Measurements from ENCODE around the gene NOTCH3. TPM values are rescaled to one million over a fixed set of nuclear protein-coding genes. Genes with fewer than 3 reads are reported as not detected.

Gene NOTCH3
- total RNA-seq, 1 experiment from 2014 or later, result 21.5 TPM

DNA sequence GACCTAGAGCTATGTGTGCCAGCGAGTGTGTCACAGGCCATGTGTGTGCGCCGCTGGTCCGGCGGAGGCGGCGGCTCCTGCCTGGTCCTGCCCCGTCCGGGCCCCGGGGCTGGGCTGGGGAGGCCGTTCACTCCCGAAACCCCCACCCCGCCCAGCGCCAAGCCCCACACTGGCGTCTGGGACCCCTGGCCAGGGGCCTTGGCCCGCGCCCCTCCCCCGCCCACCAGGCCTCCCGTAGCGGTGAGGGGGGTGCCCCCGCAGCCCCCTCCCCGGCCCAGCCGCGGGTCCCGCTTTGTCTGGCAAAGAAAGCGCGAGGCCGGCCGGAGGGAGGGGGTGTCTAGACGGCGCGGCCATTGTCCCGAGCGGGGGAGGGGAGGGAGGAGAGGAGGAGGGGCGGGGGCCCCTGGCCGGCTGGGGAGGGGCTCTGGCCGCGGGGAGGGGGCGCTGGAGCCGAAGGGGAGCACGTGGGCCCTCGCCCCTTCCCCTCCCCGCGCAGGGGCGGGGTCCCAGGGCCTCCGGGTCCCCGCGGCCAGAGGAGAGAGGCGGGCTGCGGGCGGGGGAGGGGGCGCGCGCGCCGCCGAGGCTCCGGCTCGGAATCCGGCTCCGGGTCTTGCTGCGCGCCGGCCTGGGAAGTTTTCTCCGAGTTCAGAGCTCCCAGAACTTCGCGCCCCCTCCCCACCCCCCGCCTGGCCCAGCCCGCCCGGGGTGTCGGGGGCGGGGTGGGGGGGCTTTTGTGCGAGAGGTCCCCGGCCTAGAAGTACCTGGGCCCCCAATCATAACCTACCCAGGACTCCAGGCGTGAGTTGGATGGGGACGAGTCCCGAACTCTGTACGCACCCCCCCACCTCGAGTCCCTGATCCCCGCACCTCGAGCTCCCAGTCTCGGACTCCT lies 888 bp downstream of the NOTCH3 start:
- ChIA-PET POLR2A (ENCODE audit: unreplicated experiment) (interaction anchor here (0.6 kb wide), 1 partner anchor 137 kb away, joined by 6 read pairs; no protein-coding TSS in a partner anchor), CTCF (no interaction called here)
- H3K9ac ChIP-seq (ENCODE audit: low read length), result peak overlapping the region; percentile 95
- no peaks in the 10 kb centered on the region for H3K27me3 ChIP-seq (ENCODE audit: low read length)
- peak overlapping the region; percentile 99 for H3K4me3 ChIP-seq (ENCODE audit: low read length)
- no peaks in the 10 kb centered on the region for H3K9me3 ChIP-seq (ENCODE audit: low read length)
- peaks cover 11% of the 10 kb centered on the region for H3K79me2 ChIP-seq (ENCODE audit: low read length)
- H3K27ac ChIP-seq (ENCODE audit: low read length), result peak overlapping the region; percentile 73
- intact Hi-C loops (cut with micrococcal nuclease), result no loop called here
- peaks cover 22% of the 10 kb centered on the region for H3K4me1 ChIP-seq (ENCODE audit: insufficient read depth, low read length)
- ATAC-seq (no peak), DNase-seq (peak; percentile 43)
- no TSS peak for BruUV-seq (replicated peaks)
- peak overlapping the region; percentile 57; the same call in 1 of the 2 replicates for H2AFZ ChIP-seq (ENCODE audit: low read length)
- H3K4me2 ChIP-seq (ENCODE audit: low read length), result peak overlapping the region; percentile 100
- no peaks in the 10 kb centered on the region for H4K20me1 ChIP-seq (ENCODE audit: low read length)
- TF ChIP-seq, protein P1, sequence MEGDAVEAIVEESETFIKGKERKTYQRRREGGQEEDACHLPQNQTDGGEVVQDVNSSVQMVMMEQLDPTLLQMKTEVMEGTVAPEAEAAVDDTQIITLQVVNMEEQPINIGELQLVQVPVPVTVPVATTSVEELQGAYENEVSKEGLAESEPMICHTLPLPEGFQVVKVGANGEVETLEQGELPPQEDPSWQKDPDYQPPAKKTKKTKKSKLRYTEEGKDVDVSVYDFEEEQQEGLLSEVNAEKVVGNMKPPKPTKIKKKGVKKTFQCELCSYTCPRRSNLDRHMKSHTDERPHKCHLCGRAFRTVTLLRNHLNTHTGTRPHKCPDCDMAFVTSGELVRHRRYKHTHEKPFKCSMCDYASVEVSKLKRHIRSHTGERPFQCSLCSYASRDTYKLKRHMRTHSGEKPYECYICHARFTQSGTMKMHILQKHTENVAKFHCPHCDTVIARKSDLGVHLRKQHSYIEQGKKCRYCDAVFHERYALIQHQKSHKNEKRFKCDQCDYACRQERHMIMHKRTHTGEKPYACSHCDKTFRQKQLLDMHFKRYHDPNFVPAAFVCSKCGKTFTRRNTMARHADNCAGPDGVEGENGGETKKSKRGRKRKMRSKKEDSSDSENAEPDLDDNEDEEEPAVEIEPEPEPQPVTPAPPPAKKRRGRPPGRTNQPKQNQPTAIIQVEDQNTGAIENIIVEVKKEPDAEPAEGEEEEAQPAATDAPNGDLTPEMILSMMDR (conservative IDR thresholded peaks at IDR 0.05; ENCODE audit: low read depth, low read length), result no peak
- TF ChIP-seq EZH2phosphoT487 (IDR thresholded peaks at IDR 0.05; ENCODE audit: borderline replicate concordance, low read length), result no peak
- TF ChIP-seq EZH2 (IDR thresholded peaks at IDR 0.05; ENCODE audit: low read length, unreplicated experiment), result no peak
- no peaks in the 10 kb centered on the region for H3K9me2 ChIP-seq (replicated peaks; ENCODE audit: low read length)
- no peaks in the 10 kb centered on the region for H3K36me3 ChIP-seq (ENCODE audit: low read depth, low read length)
- H3F3A ChIP-seq (ENCODE audit: low read length, unreplicated experiment), result no peaks in the 10 kb centered on the region

DNA sequence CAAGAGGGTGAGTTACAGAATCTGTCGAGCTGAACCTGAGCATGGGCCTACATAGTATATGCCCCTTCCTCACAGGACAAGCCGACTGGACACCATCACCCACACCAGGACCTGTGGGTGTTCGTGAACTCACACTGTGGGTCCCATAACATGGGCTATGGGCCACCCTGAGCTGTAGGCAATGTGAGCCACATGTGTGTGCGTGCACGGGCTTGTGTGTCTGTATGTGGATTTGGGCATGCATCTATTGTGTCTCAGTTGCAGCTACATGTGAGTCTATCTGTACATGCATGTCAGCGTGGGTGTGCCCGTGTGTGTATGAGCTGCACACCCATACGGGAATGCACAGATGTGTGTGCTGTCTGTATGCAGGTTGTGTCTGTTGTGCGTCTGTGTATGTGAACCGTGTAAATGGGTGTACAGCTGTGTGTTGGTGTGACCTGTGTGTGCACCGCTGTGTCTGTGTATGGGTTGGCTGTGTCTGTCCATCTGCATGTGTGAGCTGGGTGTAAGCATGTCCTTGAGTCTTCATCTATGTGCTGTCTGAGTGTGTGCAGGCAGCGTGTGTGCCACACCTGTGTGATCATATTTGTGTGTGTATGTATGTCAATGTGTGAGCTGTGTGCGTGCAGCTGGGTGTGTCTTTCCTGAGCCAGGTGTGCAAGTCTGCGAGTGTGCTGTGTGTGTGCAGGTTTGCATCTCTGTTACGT lies 1.7 kb downstream of the NOTCH3 start:
- H3K4me2 ChIP-seq (ENCODE audit: low read length), result peak overlapping the region; percentile 100
- H3K9ac ChIP-seq (ENCODE audit: low read length), result peak overlapping the region; percentile 95
- CTCF ChIA-PET, result no interaction called here

More for the DNA sequence above, 1.7 kb downstream of the NOTCH3 start:
- H3F3A ChIP-seq (ENCODE audit: low read length, unreplicated experiment), result no peaks in the 10 kb centered on the region
- no peaks in the 10 kb centered on the region for H3K27me3 ChIP-seq (ENCODE audit: low read length)
- intact Hi-C loops (cut with micrococcal nuclease), result no loop called here
- H3K4me3 ChIP-seq (ENCODE audit: low read length), result peak overlapping the region; percentile 99
- BruUV-seq (replicated peaks), result TSS peak; percentile 43
- no peaks in the 10 kb centered on the region for H3K9me2 ChIP-seq (replicated peaks; ENCODE audit: low read length)
- H3K36me3 ChIP-seq (ENCODE audit: low read depth, low read length), result no peaks in the 10 kb centered on the region
- POLR2A ChIA-PET (ENCODE audit: unreplicated experiment), result interaction anchor here (0.6 kb wide), 1 partner anchor 137 kb away, joined by 6 read pairs; no protein-coding TSS in a partner anchor
- TF ChIP-seq EZH2phosphoT487 (IDR thresholded peaks at IDR 0.05; ENCODE audit: borderline replicate concordance, low read length), result no peak
- TF ChIP-seq, protein P1 (conservative IDR thresholded peaks at IDR 0.05; ENCODE audit: low read depth, low read length), result no peak
- no peak for TF ChIP-seq EZH2 (IDR thresholded peaks at IDR 0.05; ENCODE audit: low read length, unreplicated experiment)
- ATAC-seq (no peak), DNase-seq (no peak)
- peaks cover 25% of the 10 kb centered on the region for H3K4me1 ChIP-seq (ENCODE audit: insufficient read depth, low read length)
- H3K27ac ChIP-seq (ENCODE audit: low read length), result peak overlapping the region; percentile 73
- no peaks in the 10 kb centered on the region for H4K20me1 ChIP-seq (ENCODE audit: low read length)
- H3K9me3 ChIP-seq (ENCODE audit: low read length), result no peaks in the 10 kb centered on the region
- no peak overlapping the region for H2AFZ ChIP-seq (ENCODE audit: low read length)
- peaks cover 18% of the 10 kb centered on the region for H3K79me2 ChIP-seq (ENCODE audit: low read length)

Data from PC-3 (cell line).